Measurements from ENCODE around the gene GALNT10.

Gene GALNT10

DNA sequence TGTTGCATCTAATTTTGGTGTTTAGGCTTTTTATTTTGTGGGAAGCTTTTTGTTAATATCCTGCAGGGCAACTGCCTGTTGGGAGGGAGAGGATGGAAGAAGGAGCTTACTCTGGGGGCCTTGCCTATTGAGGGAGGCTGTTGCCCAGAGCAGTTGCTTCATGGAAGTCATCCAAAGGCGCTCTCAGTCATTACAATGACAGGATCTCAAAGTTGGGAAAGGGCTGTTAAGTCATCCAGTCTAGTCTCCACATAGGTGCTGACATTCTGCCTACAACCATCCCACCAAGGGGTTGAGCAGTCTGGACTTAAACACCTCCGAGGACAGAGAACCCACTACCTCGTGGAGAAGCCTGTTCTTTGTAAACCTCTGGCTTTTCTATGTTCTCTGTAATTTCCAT lies 268.5 kb downstream of the GALNT10 start:
- ChIA-PET CTCF (no interaction called here), POLR2A (ENCODE audit: low non-redundant PET) (no interaction called here)
- no peak overlapping the region for H3K27ac ChIP-seq
- no peak for DNase-seq (ENCODE audit: low spot score)
- TF ChIP-seq, protein P1, sequence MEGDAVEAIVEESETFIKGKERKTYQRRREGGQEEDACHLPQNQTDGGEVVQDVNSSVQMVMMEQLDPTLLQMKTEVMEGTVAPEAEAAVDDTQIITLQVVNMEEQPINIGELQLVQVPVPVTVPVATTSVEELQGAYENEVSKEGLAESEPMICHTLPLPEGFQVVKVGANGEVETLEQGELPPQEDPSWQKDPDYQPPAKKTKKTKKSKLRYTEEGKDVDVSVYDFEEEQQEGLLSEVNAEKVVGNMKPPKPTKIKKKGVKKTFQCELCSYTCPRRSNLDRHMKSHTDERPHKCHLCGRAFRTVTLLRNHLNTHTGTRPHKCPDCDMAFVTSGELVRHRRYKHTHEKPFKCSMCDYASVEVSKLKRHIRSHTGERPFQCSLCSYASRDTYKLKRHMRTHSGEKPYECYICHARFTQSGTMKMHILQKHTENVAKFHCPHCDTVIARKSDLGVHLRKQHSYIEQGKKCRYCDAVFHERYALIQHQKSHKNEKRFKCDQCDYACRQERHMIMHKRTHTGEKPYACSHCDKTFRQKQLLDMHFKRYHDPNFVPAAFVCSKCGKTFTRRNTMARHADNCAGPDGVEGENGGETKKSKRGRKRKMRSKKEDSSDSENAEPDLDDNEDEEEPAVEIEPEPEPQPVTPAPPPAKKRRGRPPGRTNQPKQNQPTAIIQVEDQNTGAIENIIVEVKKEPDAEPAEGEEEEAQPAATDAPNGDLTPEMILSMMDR (conservative IDR thresholded peaks at IDR 0.05; ENCODE audit: low read depth), result no peak

DNA sequence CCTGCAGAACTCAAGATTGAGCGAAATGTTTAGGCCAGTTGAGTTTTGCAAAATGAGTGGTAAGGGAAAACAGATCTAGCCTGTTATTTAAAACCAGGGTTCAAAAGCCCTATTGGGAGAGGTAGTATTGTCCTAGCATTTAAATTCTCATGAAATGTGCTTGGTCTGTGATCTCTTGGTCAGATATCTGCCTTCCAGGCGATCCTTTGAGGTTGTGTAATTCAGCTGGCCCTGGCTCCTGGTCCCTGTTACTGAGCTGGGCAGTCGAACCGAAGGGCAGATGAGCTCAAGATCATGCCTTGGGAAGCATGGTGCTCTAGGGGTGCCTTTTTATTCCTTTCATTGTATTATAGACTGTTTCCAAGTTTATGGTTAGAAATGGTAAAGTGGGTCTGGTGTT lies 269.6 kb downstream of the GALNT10 start:
- no peak overlapping the region for H3K27ac ChIP-seq
- ChIA-PET POLR2A (ENCODE audit: low non-redundant PET) (no interaction called here), CTCF (interaction anchor here (0.6 kb wide), 1 partner anchor 180 kb away, joined by 3 read pairs; no protein-coding TSS in a partner anchor)
- TF ChIP-seq, protein P1 (conservative IDR thresholded peaks at IDR 0.05; ENCODE audit: low read depth), result no peak
- no peak for DNase-seq (ENCODE audit: low spot score)

DNA sequence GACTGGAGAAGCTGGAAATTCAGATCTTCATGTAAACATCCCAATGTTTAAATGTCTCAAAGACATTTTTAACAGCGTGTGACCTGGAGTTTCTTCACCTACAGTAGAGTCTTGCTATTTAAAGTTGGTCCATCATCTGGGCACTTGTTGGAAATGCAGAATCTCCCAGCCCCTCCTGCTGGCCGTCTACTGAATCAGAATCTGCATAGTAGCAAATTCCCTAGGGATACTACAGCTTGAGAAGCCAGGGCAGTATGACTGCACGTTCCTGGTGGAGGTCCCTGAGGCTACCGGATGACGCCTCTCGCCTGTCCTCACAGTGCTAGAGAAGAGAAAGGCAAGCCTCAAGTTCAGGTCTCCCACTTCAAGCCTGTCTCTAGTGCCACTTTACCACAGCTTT lies 271.0 kb downstream of the GALNT10 start:
- ChIA-PET CTCF (interaction anchor here (0.6 to 1.3 kb wide), 3 partner anchors 13 to 140 kb away, joined by 4 to 7 read pairs (median 6); no protein-coding TSS in a partner anchor), POLR2A (ENCODE audit: low non-redundant PET) (no interaction called here)
- H3K27ac ChIP-seq, result no peak overlapping the region
- no peak for DNase-seq (ENCODE audit: low spot score)
- TF ChIP-seq, protein P1 (conservative IDR thresholded peaks at IDR 0.05; ENCODE audit: low read depth), result no peak

DNA sequence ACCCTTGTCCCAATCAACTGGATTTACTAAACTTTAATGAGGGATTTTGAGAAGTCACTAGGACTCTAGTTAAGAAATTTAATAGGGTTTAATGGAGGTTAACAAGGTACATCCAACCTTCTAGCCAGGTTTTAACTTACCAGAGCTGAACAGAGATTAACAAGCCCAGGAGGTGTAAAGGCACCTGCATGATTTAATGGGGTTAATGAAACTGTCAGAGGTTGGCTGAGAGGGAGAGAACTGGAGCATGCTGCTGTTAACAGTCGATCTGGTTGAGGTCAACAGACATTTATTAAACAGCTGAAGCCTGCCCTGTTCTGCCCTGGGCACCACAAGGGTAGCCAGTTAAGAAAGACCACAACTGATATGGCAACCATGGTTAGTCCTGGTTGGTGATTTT lies 273.9 kb downstream of the GALNT10 start:
- CTCF ChIA-PET, result no interaction called here

DNA sequence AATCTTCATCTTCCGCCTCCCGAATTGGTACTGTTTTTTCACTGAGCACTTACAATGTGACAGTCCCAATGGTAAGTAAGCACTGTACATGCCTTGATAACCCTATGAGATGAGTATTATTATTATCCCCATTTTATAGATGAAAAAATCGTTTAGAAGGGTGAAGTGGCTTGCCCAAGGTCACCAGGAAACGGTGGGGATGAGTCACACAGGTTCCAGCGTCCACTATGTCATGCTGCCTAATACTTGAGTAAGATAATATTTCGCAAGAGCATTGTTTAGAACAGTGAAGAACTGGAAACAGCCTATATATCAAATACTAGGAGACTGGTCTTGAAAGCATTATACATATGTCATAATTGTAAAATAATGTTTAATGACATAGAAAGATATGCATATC lies 274.6 kb downstream of the GALNT10 start:
- TF ChIP-seq, protein P1 (conservative IDR thresholded peaks at IDR 0.05; ENCODE audit: low read depth), result no peak
- peak; percentile 81 for DNase-seq (ENCODE audit: low spot score)
- CTCF ChIA-PET, result interaction anchor here (0.8 to 1.0 kb wide), 2 partner anchors 56 to 175 kb away, joined by 3 to 4 read pairs; no protein-coding TSS in a partner anchor
- no peak overlapping the region for H3K27ac ChIP-seq
- POLR2A ChIA-PET (ENCODE audit: low non-redundant PET), result no interaction called here

More for the DNA sequence above, 273.9 kb downstream of the GALNT10 start:
- POLR2A ChIA-PET (ENCODE audit: low non-redundant PET), result no interaction called here
- no peak for DNase-seq (ENCODE audit: low spot score)
- TF ChIP-seq, protein P1 (conservative IDR thresholded peaks at IDR 0.05; ENCODE audit: low read depth), result no peak
- no peak overlapping the region for H3K27ac ChIP-seq

DNA sequence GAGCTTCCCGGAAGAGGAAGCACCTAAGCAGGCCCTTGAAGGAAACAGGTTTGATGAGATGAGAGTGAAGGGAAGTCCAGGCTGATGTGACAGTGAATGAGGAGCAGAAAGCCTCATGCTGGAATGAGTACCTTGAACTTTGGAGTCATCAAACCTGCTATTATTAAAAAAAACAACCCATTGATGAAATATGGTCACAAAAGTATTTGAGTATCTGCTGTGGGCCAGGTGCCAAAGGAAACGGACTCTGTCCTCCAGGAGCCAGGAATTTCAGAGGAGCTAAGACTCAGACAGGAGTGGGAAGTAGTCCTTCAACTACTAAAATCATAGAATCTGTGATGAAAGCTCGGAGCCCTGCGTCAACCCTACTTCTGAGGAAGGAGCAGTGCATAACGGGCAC lies 275.6 kb downstream of the GALNT10 start:
- DNase-seq (ENCODE audit: low spot score), result no peak
- ChIA-PET CTCF (interaction anchor here (0.6 to 1.6 kb wide), 5 partner anchors 55 to 195 kb away, joined by 3 to 11 read pairs (median 4); no protein-coding TSS in a partner anchor), POLR2A (ENCODE audit: low non-redundant PET) (interaction anchor here (0.6 kb wide), 1 partner anchor 57 kb away, joined by 5 read pairs; no protein-coding TSS in a partner anchor)
- H3K27ac ChIP-seq, result no peak overlapping the region
- TF ChIP-seq, protein P1 (conservative IDR thresholded peaks at IDR 0.05; ENCODE audit: low read depth), result no peak

Measured in RWPE1 (cell line).